ENCODE data around the gene TMEM221.

GRCh38 chr19:17497149-17497798, 48.8 kb upstream of the TMEM221 start:
- TF ChIP-seq CTCF (IDR thresholded peaks at IDR 0.05; ENCODE audit: poor library complexity, severe bottlenecking) (no peak), EP300 (conservative IDR thresholded peaks at IDR 0.05; ENCODE audit: poor library complexity, severe bottlenecking) (no peak), EZH2 (IDR thresholded peaks at IDR 0.05; ENCODE audit: borderline replicate concordance, insufficient read depth, low read length, poor library complexity, severe bottlenecking) (no peak), POLR2AphosphoS5 (IDR thresholded peaks at IDR 0.05) (no peak), RAD21 (conservative IDR thresholded peaks at IDR 0.05) (no peak), TAF1 (IDR thresholded peaks at IDR 0.05; ENCODE audit: low read depth) (no peak)
